Activated CD8-positive, alpha-beta T cell treated with anti-CD3 and anti-CD28 coated beads for 36 hours (primary cell): ENCODE results near the gene MDFIC2. TPM values are rescaled to one million over a fixed set of nuclear protein-coding genes. Genes with fewer than 3 reads are reported as not detected.

Source experiments
- ATAC-seq: fragments of 200-7000 bp; cut with Tn5 transposase; one replicate; pipeline ENCODE4 v1.10.0; 2021; ENCODE audit warnings: mild to moderate bottlenecking, moderate library complexity
- CTCF ChIA-PET: fragments of 350-600 bp; sonication (Branson Sonifier 250); formaldehyde crosslinking; loops from one replicate; lab custom pipeline; 2021; ENCODE audit warnings: antibody characterized with exemption; lab: Charles Lee
- POLR2A ChIA-PET: fragments of 350-600 bp; sonication (Branson Sonifier 250); formaldehyde crosslinking; loops from one replicate; lab custom pipeline; 2021; ENCODE audit warnings: antibody characterized with exemption; lab: Charles Lee
- DNase-seq: peaks from one replicate; pipeline ENCODE4 v3.0.0-alpha.2; 2020
- H3K27ac Mint-ChIP-seq: one replicate; pipeline ENCODE4 v1.8.0; 2021; ENCODE audit warnings: mild to moderate bottlenecking, mixed read lengths
- H3K27me3 Mint-ChIP-seq: one replicate; pipeline ENCODE4 v1.8.0; 2021; ENCODE audit warnings: mixed read lengths
- H3K36me3 Mint-ChIP-seq: one replicate; pipeline ENCODE4 v1.8.0; 2021; ENCODE audit warnings: low read depth, mixed read lengths
- H3K4me1 Mint-ChIP-seq: one replicate; pipeline ENCODE4 v1.8.0; 2021; ENCODE audit warnings: low read depth, mixed read lengths
- H3K4me3 Mint-ChIP-seq: one replicate; pipeline ENCODE4 v1.8.0; 2021; ENCODE audit warnings: mild to moderate bottlenecking, moderate library complexity, mixed read lengths
- H3K9me3 Mint-ChIP-seq: one replicate; pipeline ENCODE4 v1.8.0; 2021; ENCODE audit warnings: mixed read lengths
- intact Hi-C: fragments of 100-400 bp; cut with micrococcal nuclease; formaldehyde crosslinking; loops from one replicate; pipeline ENCODE4 v1.10.0; 2022
- total RNA-seq, 2 experiments: library from RNA; stranded (reverse); gene quantifications; one replicate each; pipeline ENCODE4 v1.2.3, GENCODE V29; 2021
- TF ChIP-seq, protein P1 (sequence below): fragments of 200-600 bp; IDR thresholded peaks from one replicate; pipeline ENCODE4 v1.8.0; 2022; ENCODE audit warnings: antibody characterized with exemption, mild to moderate bottlenecking

Gene MDFIC2
- total RNA-seq, 2 experiments from 2014 or later = not detected

DNA sequence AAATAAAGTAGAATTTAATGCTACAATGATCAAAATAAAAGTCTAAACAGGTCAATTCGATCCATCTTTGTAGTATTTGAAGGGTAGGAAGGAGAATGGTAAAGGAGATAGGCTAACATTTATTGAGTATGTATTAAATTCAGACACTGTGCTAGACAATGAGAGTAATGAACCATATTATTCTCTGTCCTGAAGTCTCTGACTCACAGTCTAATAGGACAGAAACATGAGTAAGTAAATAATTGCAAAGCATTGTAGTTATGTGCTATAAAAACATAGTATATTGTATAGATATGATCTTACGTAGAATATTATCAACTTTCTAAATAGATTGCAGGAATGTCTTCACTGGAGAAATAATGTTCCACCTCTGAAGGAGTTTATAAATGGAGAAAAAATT, 64.5 kb downstream of the MDFIC2 start:
- no peak for DNase-seq
- POLR2A ChIA-PET = no interaction called here
- CTCF ChIA-PET = no interaction called here
- Mint-ChIP-seq H3K27ac (no peak overlapping the region), H3K4me3 (no peak overlapping the region), H3K36me3 (no peaks in the 10 kb centered on the region), H3K27me3 (peaks cover 5% of the 10 kb centered on the region), H3K4me1 (no peaks in the 10 kb centered on the region), H3K9me3 (peaks cover 3% of the 10 kb centered on the region)
- TF ChIP-seq, protein P1, sequence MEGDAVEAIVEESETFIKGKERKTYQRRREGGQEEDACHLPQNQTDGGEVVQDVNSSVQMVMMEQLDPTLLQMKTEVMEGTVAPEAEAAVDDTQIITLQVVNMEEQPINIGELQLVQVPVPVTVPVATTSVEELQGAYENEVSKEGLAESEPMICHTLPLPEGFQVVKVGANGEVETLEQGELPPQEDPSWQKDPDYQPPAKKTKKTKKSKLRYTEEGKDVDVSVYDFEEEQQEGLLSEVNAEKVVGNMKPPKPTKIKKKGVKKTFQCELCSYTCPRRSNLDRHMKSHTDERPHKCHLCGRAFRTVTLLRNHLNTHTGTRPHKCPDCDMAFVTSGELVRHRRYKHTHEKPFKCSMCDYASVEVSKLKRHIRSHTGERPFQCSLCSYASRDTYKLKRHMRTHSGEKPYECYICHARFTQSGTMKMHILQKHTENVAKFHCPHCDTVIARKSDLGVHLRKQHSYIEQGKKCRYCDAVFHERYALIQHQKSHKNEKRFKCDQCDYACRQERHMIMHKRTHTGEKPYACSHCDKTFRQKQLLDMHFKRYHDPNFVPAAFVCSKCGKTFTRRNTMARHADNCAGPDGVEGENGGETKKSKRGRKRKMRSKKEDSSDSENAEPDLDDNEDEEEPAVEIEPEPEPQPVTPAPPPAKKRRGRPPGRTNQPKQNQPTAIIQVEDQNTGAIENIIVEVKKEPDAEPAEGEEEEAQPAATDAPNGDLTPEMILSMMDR = no peak
- intact Hi-C loops = no loop called here
- ATAC-seq = no peak

DNA sequence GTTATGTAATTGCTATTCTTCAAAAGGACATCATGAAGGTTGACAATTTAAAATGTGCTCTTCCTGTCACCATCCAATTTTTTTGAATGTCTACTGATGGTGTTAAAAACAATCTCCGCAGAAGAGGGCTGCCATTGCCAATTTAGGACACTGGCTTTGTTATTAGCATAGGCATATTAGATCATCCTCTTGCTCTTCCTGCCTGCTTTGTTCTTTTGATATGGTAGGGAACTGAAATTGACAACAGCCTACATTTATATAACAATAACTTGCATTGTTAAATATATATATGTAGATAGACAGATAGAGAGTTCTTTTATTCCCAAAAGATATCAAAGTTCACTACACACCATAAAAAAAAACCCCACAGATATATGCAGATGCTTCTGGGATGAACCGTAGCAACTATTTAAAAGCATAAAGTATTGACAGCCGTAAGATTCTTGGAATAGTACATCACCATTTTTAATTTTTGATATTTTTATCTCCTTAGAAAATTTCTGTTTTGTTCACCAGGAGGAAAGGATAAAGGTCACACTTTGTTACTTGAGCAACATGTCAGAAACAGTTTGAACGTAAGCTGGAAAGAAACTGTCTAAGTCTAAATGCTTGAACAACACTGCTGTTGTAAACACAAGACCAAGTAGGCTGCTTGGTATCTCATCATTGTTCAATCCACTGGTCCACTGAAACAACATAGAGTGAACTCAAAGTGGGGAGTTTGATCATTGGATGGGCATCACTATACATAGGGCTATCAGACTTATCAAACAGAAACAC, 66.5 kb downstream of the MDFIC2 start:
- CTCF ChIA-PET = no interaction called here
- POLR2A ChIA-PET = no interaction called here
- no peak overlapping the region for H3K4me3 Mint-ChIP-seq

DNA sequence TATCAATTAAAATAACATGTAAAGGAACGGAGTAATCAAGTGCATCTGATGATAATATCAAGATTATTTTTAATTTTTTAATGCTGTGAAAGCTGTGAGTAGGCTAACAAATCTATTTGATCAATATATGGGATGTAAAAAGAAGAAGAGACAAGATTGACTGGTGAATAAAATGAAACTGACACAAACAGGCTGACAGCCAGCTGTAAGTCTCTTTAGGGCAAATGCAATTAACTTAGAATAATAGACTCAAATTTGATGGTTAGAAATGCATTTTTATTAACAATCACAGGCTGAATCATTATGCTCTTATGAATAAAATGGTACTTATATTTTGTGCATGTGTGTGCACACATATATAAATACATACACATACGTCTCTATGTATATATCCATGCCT, 68.0 kb downstream of the MDFIC2 start:
- no peaks in the 10 kb centered on the region for H3K4me1 Mint-ChIP-seq
- intact Hi-C loops = no loop called here
- TF ChIP-seq, protein P1 = no peak
- no peak overlapping the region for H3K4me3 Mint-ChIP-seq
- peaks cover 2% of the 10 kb centered on the region for H3K27me3 Mint-ChIP-seq
- no peak for ATAC-seq
- H3K9me3 Mint-ChIP-seq = peaks cover 3% of the 10 kb centered on the region
- POLR2A ChIA-PET = no interaction called here
- no peak for DNase-seq
- H3K27ac Mint-ChIP-seq = no peak overlapping the region
- CTCF ChIA-PET = no interaction called here
- no peaks in the 10 kb centered on the region for H3K36me3 Mint-ChIP-seq

More for the DNA sequence above, 66.5 kb downstream of the MDFIC2 start:
- TF ChIP-seq, protein P1 = no peak
- Mint-ChIP-seq H3K4me1 (no peaks in the 10 kb centered on the region), H3K36me3 (no peaks in the 10 kb centered on the region), H3K9me3 (peaks cover 3% of the 10 kb centered on the region), H3K27me3 (peaks cover 2% of the 10 kb centered on the region), H3K27ac (no peak overlapping the region)
- intact Hi-C loops = no loop called here
- DNase-seq (no peak), ATAC-seq (no peak)

DNA sequence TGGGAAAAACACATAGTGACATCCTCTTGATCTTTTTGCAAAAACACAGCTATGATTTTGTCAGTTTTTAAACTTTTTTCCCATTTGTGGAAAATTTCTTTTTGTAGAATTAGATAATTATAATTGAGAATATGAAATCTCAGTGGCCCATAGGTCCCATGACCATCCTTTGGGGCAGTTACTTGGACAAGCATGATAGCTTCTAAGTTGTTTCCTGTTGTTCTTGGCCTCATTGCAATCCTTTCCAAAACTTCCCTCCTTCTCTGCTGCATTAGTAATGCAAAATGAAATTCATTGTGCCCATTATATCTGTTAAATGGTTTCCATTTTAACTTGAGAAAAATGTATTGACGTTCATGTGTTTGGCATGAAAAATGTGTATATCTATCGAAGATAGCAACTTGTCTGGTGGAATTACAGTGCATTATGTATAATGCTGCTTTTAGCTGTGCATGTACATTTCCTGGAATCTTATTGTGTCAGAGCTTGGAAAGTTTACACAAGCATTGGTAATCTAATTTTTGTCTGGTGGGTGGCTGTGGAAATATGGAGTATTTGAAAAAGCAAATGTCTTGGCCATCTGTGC, 70.0 kb downstream of the MDFIC2 start:
- ATAC-seq = no peak
- Mint-ChIP-seq H3K4me3 (no peak overlapping the region), H3K9me3 (peaks cover 3% of the 10 kb centered on the region), H3K36me3 (no peaks in the 10 kb centered on the region), H3K27me3 (peaks cover 2% of the 10 kb centered on the region), H3K27ac (no peak overlapping the region), H3K4me1 (no peaks in the 10 kb centered on the region)
- ChIA-PET POLR2A (no interaction called here), CTCF (no interaction called here)
- no peak for DNase-seq
- intact Hi-C loops = no loop called here
- TF ChIP-seq, protein P1 = no peak

DNA sequence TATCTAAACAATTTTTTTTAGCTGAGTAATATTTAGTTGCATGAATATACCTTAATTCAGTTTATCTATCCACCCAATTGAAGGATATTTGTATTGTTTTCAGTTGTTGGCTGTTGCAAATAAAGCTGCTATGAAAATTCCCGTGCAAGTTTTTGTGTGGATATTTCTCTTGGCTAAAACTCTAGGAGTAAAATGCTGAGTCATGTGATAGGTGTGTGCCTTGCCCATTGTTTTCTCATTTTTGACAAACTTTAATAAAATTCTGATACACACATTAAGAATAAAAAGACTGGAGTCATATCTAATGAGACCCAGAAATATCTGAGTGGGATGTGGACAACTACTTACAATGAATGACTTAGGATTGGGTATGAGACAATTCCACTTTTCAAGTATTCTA, 78.6 kb downstream of the MDFIC2 start:
- Mint-ChIP-seq H3K4me1 (no peaks in the 10 kb centered on the region), H3K36me3 (no peaks in the 10 kb centered on the region), H3K27me3 (no peaks in the 10 kb centered on the region), H3K4me3 (no peak overlapping the region), H3K27ac (no peak overlapping the region), H3K9me3 (no peaks in the 10 kb centered on the region)
- no peak for DNase-seq
- POLR2A ChIA-PET = no interaction called here
- no peak for ATAC-seq
- CTCF ChIA-PET = no interaction called here
- intact Hi-C loops = no loop called here
- TF ChIP-seq, protein P1 = no peak
